Measurements from ENCODE around the gene RNF113B.

DNA sequence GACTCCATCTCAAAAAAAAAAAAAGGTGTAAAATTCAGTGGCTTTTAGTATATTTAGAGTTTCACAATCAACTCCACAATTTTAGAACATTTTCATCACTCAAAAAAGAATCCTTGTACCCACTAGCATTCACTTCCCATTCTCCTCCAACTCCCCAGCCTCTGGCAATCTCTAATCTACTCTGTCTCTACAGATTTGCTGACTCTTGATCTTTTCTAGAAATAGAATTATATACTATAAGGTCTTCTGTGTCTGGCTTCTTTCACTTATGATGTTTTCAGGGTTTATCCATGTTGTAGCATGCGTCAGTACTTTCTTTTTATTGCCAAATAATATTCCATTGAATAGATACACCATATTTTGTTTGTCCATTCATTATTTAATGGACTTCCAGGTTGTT, 42.2 kb downstream of the RNF113B start:
- TF ChIP-seq, protein P1, sequence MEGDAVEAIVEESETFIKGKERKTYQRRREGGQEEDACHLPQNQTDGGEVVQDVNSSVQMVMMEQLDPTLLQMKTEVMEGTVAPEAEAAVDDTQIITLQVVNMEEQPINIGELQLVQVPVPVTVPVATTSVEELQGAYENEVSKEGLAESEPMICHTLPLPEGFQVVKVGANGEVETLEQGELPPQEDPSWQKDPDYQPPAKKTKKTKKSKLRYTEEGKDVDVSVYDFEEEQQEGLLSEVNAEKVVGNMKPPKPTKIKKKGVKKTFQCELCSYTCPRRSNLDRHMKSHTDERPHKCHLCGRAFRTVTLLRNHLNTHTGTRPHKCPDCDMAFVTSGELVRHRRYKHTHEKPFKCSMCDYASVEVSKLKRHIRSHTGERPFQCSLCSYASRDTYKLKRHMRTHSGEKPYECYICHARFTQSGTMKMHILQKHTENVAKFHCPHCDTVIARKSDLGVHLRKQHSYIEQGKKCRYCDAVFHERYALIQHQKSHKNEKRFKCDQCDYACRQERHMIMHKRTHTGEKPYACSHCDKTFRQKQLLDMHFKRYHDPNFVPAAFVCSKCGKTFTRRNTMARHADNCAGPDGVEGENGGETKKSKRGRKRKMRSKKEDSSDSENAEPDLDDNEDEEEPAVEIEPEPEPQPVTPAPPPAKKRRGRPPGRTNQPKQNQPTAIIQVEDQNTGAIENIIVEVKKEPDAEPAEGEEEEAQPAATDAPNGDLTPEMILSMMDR (IDR thresholded peaks at IDR 0.05; ENCODE audit: borderline replicate concordance, extremely low read depth, low read length, poor library complexity, severe bottlenecking): no peak
- TF ChIP-seq EZH2 (IDR thresholded peaks at IDR 0.05; ENCODE audit: borderline replicate concordance, low read depth, low read length, severe bottlenecking): no peak

Data from DND-41 (cell line).